ENCODE data around the gene LRP2BP.

LRP2BP gene

GRCh38 chr4:185343726-185344581 is 51.8 kb downstream of the LRP2BP start:
- Histone ChIP-seq H3K4me3 (ENCODE audit: low read depth, low read length) (no peak overlapping the region), H3K9me3 (no peaks in the 10 kb centered on the region), H3K27me3 (no peaks in the 10 kb centered on the region), H3K4me1 (peaks cover 13% of the 10 kb centered on the region), H3K36me3 (no peaks in the 10 kb centered on the region)
- TF ChIP-seq, protein P1, sequence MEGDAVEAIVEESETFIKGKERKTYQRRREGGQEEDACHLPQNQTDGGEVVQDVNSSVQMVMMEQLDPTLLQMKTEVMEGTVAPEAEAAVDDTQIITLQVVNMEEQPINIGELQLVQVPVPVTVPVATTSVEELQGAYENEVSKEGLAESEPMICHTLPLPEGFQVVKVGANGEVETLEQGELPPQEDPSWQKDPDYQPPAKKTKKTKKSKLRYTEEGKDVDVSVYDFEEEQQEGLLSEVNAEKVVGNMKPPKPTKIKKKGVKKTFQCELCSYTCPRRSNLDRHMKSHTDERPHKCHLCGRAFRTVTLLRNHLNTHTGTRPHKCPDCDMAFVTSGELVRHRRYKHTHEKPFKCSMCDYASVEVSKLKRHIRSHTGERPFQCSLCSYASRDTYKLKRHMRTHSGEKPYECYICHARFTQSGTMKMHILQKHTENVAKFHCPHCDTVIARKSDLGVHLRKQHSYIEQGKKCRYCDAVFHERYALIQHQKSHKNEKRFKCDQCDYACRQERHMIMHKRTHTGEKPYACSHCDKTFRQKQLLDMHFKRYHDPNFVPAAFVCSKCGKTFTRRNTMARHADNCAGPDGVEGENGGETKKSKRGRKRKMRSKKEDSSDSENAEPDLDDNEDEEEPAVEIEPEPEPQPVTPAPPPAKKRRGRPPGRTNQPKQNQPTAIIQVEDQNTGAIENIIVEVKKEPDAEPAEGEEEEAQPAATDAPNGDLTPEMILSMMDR (IDR thresholded peaks at IDR 0.05; ENCODE audit: low read depth, low read length), result no peak
- peak; percentile 58 for DNase-seq

- H3K36me3 ChIP-seq, result no peaks in the 10 kb centered on the region
- H3K4me1 ChIP-seq, result peaks cover 13% of the 10 kb centered on the region
- TF ChIP-seq, protein P1 (IDR thresholded peaks at IDR 0.05; ENCODE audit: low read depth, low read length), result no peak
- H3K9me3 ChIP-seq, result no peaks in the 10 kb centered on the region
- no peaks in the 10 kb centered on the region for H3K27me3 ChIP-seq
- no peak overlapping the region for H3K4me3 ChIP-seq (ENCODE audit: low read depth, low read length)
- no peak for DNase-seq
Observed at GRCh38 chr4:185341841-185342240, 53.9 kb downstream of the LRP2BP start.

GRCh38 chr4:185341377-185341776 is 54.3 kb downstream of the LRP2BP start:
- DNase-seq, result no peak
- H3K27me3 ChIP-seq, result no peaks in the 10 kb centered on the region
- H3K4me1 ChIP-seq, result peaks cover 13% of the 10 kb centered on the region
- no peak overlapping the region for H3K4me3 ChIP-seq (ENCODE audit: low read depth, low read length)
- no peaks in the 10 kb centered on the region for H3K36me3 ChIP-seq
- no peaks in the 10 kb centered on the region for H3K9me3 ChIP-seq
- TF ChIP-seq, protein P1 (IDR thresholded peaks at IDR 0.05; ENCODE audit: low read depth, low read length), result no peak

GRCh38 chr4:185339941-185340340 is 55.8 kb downstream of the LRP2BP start:
- Histone ChIP-seq H3K27me3 (no peaks in the 10 kb centered on the region), H3K9me3 (no peaks in the 10 kb centered on the region), H3K4me1 (peaks cover 13% of the 10 kb centered on the region), H3K4me3 (ENCODE audit: low read depth, low read length) (no peak overlapping the region), H3K36me3 (no peaks in the 10 kb centered on the region)
- TF ChIP-seq, protein P1 (IDR thresholded peaks at IDR 0.05; ENCODE audit: low read depth, low read length), result no peak
- no peak for DNase-seq

- Histone ChIP-seq H3K9me3 (no peaks in the 10 kb centered on the region), H3K27me3 (no peaks in the 10 kb centered on the region), H3K4me3 (ENCODE audit: low read depth, low read length) (no peak overlapping the region), H3K4me1 (no peaks in the 10 kb centered on the region), H3K36me3 (no peaks in the 10 kb centered on the region)
- TF ChIP-seq, protein P1 (IDR thresholded peaks at IDR 0.05; ENCODE audit: low read depth, low read length), result no peak
- no peak for DNase-seq
Observed at GRCh38 chr4:185335579-185335978, 60.1 kb downstream of the LRP2BP start.

GRCh38 chr4:185334326-185334725 is 61.4 kb downstream of the LRP2BP start:
- no peaks in the 10 kb centered on the region for H3K36me3 ChIP-seq
- TF ChIP-seq, protein P1 (IDR thresholded peaks at IDR 0.05; ENCODE audit: low read depth, low read length), result no peak
- no peaks in the 10 kb centered on the region for H3K27me3 ChIP-seq
- H3K4me3 ChIP-seq (ENCODE audit: low read depth, low read length), result no peak overlapping the region
- H3K4me1 ChIP-seq, result no peaks in the 10 kb centered on the region
- no peak for DNase-seq
- no peaks in the 10 kb centered on the region for H3K9me3 ChIP-seq

Data from BE2C (cell line).